H1 (cell line): ENCODE measurements around the gene COMMD8. TPM values are rescaled to one million over a fixed set of nuclear protein-coding genes. Genes with fewer than 3 reads are reported as not detected.

Experiments
- CTCF ChIA-PET: fragments of 300-600 bp; sonication (Branson Sonifier 250); formaldehyde crosslinking; loops from one replicate; lab custom pipeline; 2021; ENCODE audit not compliant: partially characterized antibody; lab: Charles Lee
- POLR2A ChIA-PET: fragments of 300-600 bp; sonication (Branson Sonifier 250); formaldehyde crosslinking; loops from one replicate; lab custom pipeline; 2021; ENCODE audit warnings: inconsistent platforms; ENCODE audit not compliant: partially characterized antibody; lab: Charles Lee
- DNase-seq, 2 experiments: peaks; one replicate each; pipeline versions ENCODE4 v3.0.0 to v3.0.0-alpha.2; 2010 to 2022; ENCODE audit warnings: low spot score in 2 of 2, low read depth in 1 of 2, mixed read lengths in 1 of 2
- FAIRE-seq: peaks from 2 replicates; lab custom pipeline; 2011; peaks lifted over from hg19 to GRCh38; lab: Jason Lieb, UNC
- H2AFZ ChIP-seq: 2 replicates; pipeline ENCODE4 v1.8.1; 2012; ENCODE audit warnings: low read length, inconsistent platforms
- H2AK5ac ChIP-seq: 2 replicates; pipeline ENCODE4 v1.6.1; 2013; ENCODE audit warnings: low read depth, low read length
- H2BK120ac ChIP-seq: replicated peaks from 2 replicates; pipeline ENCODE3; 2013; ENCODE audit warnings: low read depth, low read length, inconsistent platforms
- H2BK12ac ChIP-seq: 2 replicates; pipeline ENCODE4 v1.6.1; 2013; ENCODE audit warnings: low read depth, low read length
- H2BK15ac ChIP-seq: 2 replicates; pipeline ENCODE4 v1.6.1; 2013; ENCODE audit warnings: low read length
- H2BK20ac ChIP-seq: 2 replicates; pipeline ENCODE4 v1.6.1; 2013; ENCODE audit warnings: low read length
- H2BK5ac ChIP-seq: 2 replicates; pipeline ENCODE4 v1.6.1; 2013; ENCODE audit warnings: low read depth, low read length
- H3K14ac ChIP-seq: 2 replicates; pipeline ENCODE4 v1.6.1; 2013; ENCODE audit warnings: inconsistent platforms; ENCODE audit not compliant: insufficient read length
- H3K18ac ChIP-seq: 2 replicates; pipeline ENCODE4 v1.6.1; 2013; ENCODE audit warnings: low read length; ENCODE audit errors: extremely low read depth
- H3K23ac ChIP-seq: 2 replicates; pipeline ENCODE4 v1.6.1; 2013; ENCODE audit warnings: inconsistent platforms; ENCODE audit not compliant: insufficient read length
- H3K23me2 ChIP-seq: 2 replicates; pipeline ENCODE4 v1.6.1; 2013; ENCODE audit warnings: low read depth, low read length
- H3K27ac ChIP-seq: 2 replicates; pipeline ENCODE4 v1.6.1; 2011; ENCODE audit warnings: low read depth, low read length, inconsistent platforms
- H3K27me3 ChIP-seq, 4 experiments: replicated peaks in 1 of 4; 1 replicate in 1 of 4; 2 replicates in 3 of 4; pipeline versions ENCODE4 v1.6.1 to v1.8.1; 2011 to 2013; ENCODE audit warnings: low read length in 3 of 4, mild to moderate bottlenecking in 3 of 4, inconsistent platforms in 2 of 4, mixed read lengths in 2 of 4, moderate library complexity in 1 of 4; ENCODE audit not compliant: control insufficient read depth in 3 of 4, insufficient read depth in 3 of 4; ENCODE audit errors: extremely low read depth in 1 of 4
- H3K36me3 ChIP-seq, 4 experiments: 2 replicates each; pipeline versions ENCODE4 v1.6.1 to v1.8.1; 2011 to 2013; ENCODE audit warnings: mild to moderate bottlenecking in 4 of 4, low read length in 3 of 4, moderate library complexity in 2 of 4, control low read depth in 1 of 4, inconsistent platforms in 1 of 4; ENCODE audit not compliant: insufficient read depth in 4 of 4, control insufficient read depth in 2 of 4
- H3K4ac ChIP-seq: replicated peaks from 2 replicates; pipeline ENCODE3; 2013; ENCODE audit warnings: low read length, low read depth, mixed read lengths, inconsistent platforms; ENCODE audit not compliant: insufficient read length
- H3K4me1 ChIP-seq, 4 experiments: replicated peaks in 1 of 4; 1 replicate in 1 of 4; 2 replicates in 3 of 4; pipeline versions ENCODE4 v1.6.1 to v1.8.1; 2011 to 2013; ENCODE audit warnings: low read length in 3 of 4, inconsistent platforms in 2 of 4, mixed read lengths in 1 of 4; ENCODE audit not compliant: insufficient read depth in 4 of 4, control insufficient read depth in 3 of 4
- H3K4me2 ChIP-seq, 2 experiments: 2 replicates each; pipeline versions ENCODE4 v1.6.1 to v1.8.1; 2011 to 2013; ENCODE audit warnings: low read depth in 2 of 2, low read length in 2 of 2, control low read depth in 1 of 2, inconsistent platforms in 1 of 2, mild to moderate bottlenecking in 1 of 2; ENCODE audit not compliant: insufficient read depth in 1 of 2
- H3K4me3 ChIP-seq, 4 experiments: fragments of 200-600, 300-600 bp in 1 of 4; sonication (generic), shearing (Covaris generic), sonication (Bioruptor Twin) in 1 of 4; 2 replicates each; pipeline versions ENCODE4 v1.5.1 to v1.8.1; 2011 to 2016; ENCODE audit warnings: low read length in 4 of 4, low read depth in 3 of 4, control low read depth in 2 of 4, inconsistent platforms in 2 of 4, mild to moderate bottlenecking in 2 of 4, mixed read lengths in 1 of 4, moderate library complexity in 1 of 4; ENCODE audit not compliant: insufficient read depth in 2 of 4; ENCODE audit errors: extremely low read depth in 1 of 4
- H3K56ac ChIP-seq: replicated peaks from 2 replicates; pipeline ENCODE3; 2013; ENCODE audit warnings: low read depth, mild to moderate bottlenecking, mixed read lengths, low read length, inconsistent platforms; ENCODE audit not compliant: insufficient read length
- H3K79me1 ChIP-seq: 2 replicates; pipeline ENCODE4 v1.6.1; 2013; ENCODE audit warnings: low read depth, low read length, control low read depth
- H3K79me2 ChIP-seq, 2 experiments: 2 replicates each; pipeline versions ENCODE4 v1.6.1 to v1.8.1; 2012 to 2013; ENCODE audit warnings: low read length in 2 of 2, mild to moderate bottlenecking in 2 of 2, inconsistent platforms in 1 of 2; ENCODE audit not compliant: insufficient read depth in 2 of 2, control insufficient read depth in 1 of 2
- H3K9ac ChIP-seq, 4 experiments: replicated peaks in 1 of 4; 1 replicate in 1 of 4; 2 replicates in 3 of 4; pipeline versions ENCODE4 v1.6.1 to v1.8.1; 2011 to 2013; ENCODE audit warnings: low read depth in 3 of 4, low read length in 3 of 4, control low read depth in 2 of 4, mild to moderate bottlenecking in 2 of 4, moderate library complexity in 2 of 4, inconsistent platforms in 1 of 4; ENCODE audit errors: extremely low read depth in 1 of 4
- H3K9me3 ChIP-seq, 2 experiments: 2 replicates each; pipeline versions ENCODE4 v1.6.1 to v1.8.1; 2012 to 2013; ENCODE audit warnings: mild to moderate bottlenecking in 2 of 2, moderate library complexity in 2 of 2, control low read depth in 1 of 2, inconsistent platforms in 1 of 2, low read depth in 1 of 2, low read length in 1 of 2, mixed read lengths in 1 of 2; ENCODE audit not compliant: insufficient read depth in 2 of 2
- H4K20me1 ChIP-seq, 2 experiments: replicated peaks in 1 of 2; 2 replicates each; pipeline versions ENCODE3 to v1.8.1; 2011 to 2013; ENCODE audit warnings: inconsistent platforms in 2 of 2, low read length in 2 of 2, mild to moderate bottlenecking in 1 of 2; ENCODE audit not compliant: insufficient read depth in 2 of 2, control insufficient read depth in 1 of 2
- H4K5ac ChIP-seq: 2 replicates; pipeline ENCODE4 v1.6.1; 2013; ENCODE audit warnings: low read length, low read depth, mixed read lengths, inconsistent platforms; ENCODE audit not compliant: insufficient read length
- H4K8ac ChIP-seq: 2 replicates; pipeline ENCODE4 v1.8.0; 2013; ENCODE audit warnings: mild to moderate bottlenecking, moderate library complexity, low read length, inconsistent platforms; ENCODE audit not compliant: insufficient read depth; ENCODE audit errors: extremely low read depth
- H4K91ac ChIP-seq: replicated peaks from 2 replicates; pipeline ENCODE3; 2013; ENCODE audit warnings: low read length, mixed read lengths, inconsistent platforms; ENCODE audit not compliant: insufficient read length
- CBX8 ChIP-seq: fragments of 300-800, 300-1000 bp; sonication (generic); IDR thresholded peaks from 2 replicates; pipeline ENCODE4 v1.7.1; 2016; ENCODE audit warnings: low read depth, low read length, borderline replicate concordance
- KDM5A ChIP-seq: fragments of 200-600 bp; IDR thresholded peaks from 2 replicates; pipeline ENCODE4 v1.7.1; 2012; ENCODE audit warnings: mild to moderate bottlenecking, low read length, inconsistent platforms, mixed read lengths
- WGBS, 2 experiments: shearing (Covaris generic) in 1 of 2; methylation state at CpG; one replicate each; pipeline versions ENCODE4 v1.1.6 to v1.1.7; 2013 to 2015; ENCODE audit warnings: low lambda C conversion rate in 2 of 2, mixed read lengths in 2 of 2, inconsistent platforms in 1 of 2, low coverage in 1 of 2, missing lambda C conversion rate in 1 of 2; ENCODE audit not compliant: insufficient replicate concordance in 2 of 2, insufficient coverage in 1 of 2, insufficient read length in 1 of 2; ENCODE audit errors: extremely low coverage in 1 of 2, missing lambda C conversion rate in 1 of 2; 5-methylcytosine and 5-hydroxymethylcytosine counted together
- polyA plus RNA-seq, 7 experiments: library from polyadenylated mRNA; depleted of rRNA in 3 of 7; stranded (reverse) in 5 of 7; unstranded in 2 of 7; fragments of >200 nt in 5 of 7; fragments of 200-250 nt in 2 of 7; gene quantifications; 1 replicate in 5 of 7; 2 replicates in 1 of 7; 4 replicates in 1 of 7; pipeline versions ENCODE4 v1.2.1 to v1.2.3, GENCODE V29; 2011 to 2013; ENCODE audit warnings: missing spikeins in 2 of 7, mixed read lengths in 2 of 7
- total RNA-seq: library from RNA; stranded (reverse); fragmentation: NEBNext Ultra II Directional; extraction: Animal tissue kit (Norgen Biotek cat#: 25700); gene quantifications from 2 replicates; pipeline ENCODE4 v1.2.1, GENCODE V29; 2021

COMMD8 gene
- total and polyA plus RNA-seq, 2 of the 8 experiments (the other 6 are each of a cell fraction or from before 2014, with no cell fraction given), result 1.6 to 7.2 TPM

DNA sequence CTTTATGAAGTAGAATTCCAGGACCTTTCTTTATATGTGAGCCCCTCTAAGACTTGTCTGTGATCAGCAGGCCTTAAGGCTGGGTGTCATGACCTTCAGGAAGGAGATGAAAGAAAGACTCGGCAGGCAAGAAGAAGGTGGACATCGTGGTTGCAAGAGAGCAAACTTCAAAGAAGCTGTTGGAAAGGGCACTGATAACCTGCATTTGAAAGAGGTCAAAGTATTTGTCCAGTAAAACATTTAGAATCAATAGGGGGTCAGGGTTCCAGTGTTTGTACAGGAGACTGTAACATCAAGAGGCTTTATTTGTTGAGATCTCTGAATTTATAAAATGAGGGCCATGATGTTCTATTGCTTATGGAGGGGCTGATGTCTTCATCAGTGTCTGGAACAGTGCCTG, 44.2 kb downstream of the COMMD8 start:
- Histone ChIP-seq H2BK5ac (no peak overlapping the region), H3K4me2 (no peak overlapping the region), H3K79me2 (no peaks in the 10 kb centered on the region), H2BK15ac (no peak overlapping the region), H3K23me2 (no peaks in the 10 kb centered on the region), H2BK20ac (no peak overlapping the region), H3K18ac (no peak overlapping the region), H2AK5ac (no peak overlapping the region), H3K4ac (no peak overlapping the region), H4K91ac (no peak overlapping the region), H3K27ac (no peak overlapping the region), H4K20me1 (no peaks in the 10 kb centered on the region), H3K23ac (no peak overlapping the region), H3K79me1 (no peaks in the 10 kb centered on the region), H3K27me3 (no peaks in the 10 kb centered on the region), H3K36me3 (no peaks in the 10 kb centered on the region), H3K4me1 (no peaks in the 10 kb centered on the region), H2AFZ (no peak overlapping the region), H3K56ac (no peak overlapping the region), H2BK120ac (no peak overlapping the region), H3K9ac (no peak overlapping the region), H4K5ac (no peak overlapping the region), H2BK12ac (no peak overlapping the region), H3K4me3 (no peak overlapping the region), H4K8ac (no peak overlapping the region), H3K9me3 (no peaks in the 10 kb centered on the region), H3K14ac (no peak overlapping the region)
- WGBS, 2 experiments, result 77% methylated on average over 2 of the region's 2 CpGs; no CpG with 5 or more reads in 1 of the 2 experiments
- FAIRE-seq (no peak), DNase-seq (no peak)
- POLR2A ChIA-PET, result no interaction called here
- CTCF ChIA-PET, result no interaction called here
- TF ChIP-seq KDM5A, result no peak
- TF ChIP-seq CBX8, result no peak
